ENCODE results near the gene CHCHD6.

GRCh38 chr3:126931806-126932187 is 227.8 kb downstream of the CHCHD6 start:
- TF ChIP-seq, protein P1, sequence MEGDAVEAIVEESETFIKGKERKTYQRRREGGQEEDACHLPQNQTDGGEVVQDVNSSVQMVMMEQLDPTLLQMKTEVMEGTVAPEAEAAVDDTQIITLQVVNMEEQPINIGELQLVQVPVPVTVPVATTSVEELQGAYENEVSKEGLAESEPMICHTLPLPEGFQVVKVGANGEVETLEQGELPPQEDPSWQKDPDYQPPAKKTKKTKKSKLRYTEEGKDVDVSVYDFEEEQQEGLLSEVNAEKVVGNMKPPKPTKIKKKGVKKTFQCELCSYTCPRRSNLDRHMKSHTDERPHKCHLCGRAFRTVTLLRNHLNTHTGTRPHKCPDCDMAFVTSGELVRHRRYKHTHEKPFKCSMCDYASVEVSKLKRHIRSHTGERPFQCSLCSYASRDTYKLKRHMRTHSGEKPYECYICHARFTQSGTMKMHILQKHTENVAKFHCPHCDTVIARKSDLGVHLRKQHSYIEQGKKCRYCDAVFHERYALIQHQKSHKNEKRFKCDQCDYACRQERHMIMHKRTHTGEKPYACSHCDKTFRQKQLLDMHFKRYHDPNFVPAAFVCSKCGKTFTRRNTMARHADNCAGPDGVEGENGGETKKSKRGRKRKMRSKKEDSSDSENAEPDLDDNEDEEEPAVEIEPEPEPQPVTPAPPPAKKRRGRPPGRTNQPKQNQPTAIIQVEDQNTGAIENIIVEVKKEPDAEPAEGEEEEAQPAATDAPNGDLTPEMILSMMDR (conservative IDR thresholded peaks at IDR 0.05; ENCODE audit: low read depth, low read length): no peak
- no peak for TF ChIP-seq POLR2A (IDR thresholded peaks at IDR 0.05; ENCODE audit: low read depth, low read length)

Data from IMR-90 (cell line).